ENCODE results near the gene LRRN1. TPM values are rescaled to one million over a fixed set of nuclear protein-coding genes. Genes with fewer than 3 reads are reported as not detected.

LRRN1 gene
- total RNA-seq, 2 donors from 2014 or later: 0.24 to 0.74 TPM

- no peak overlapping the region for H3K9ac ChIP-seq (ENCODE audit: low read depth in 2 of 2, low read length in 2 of 2)
- intact Hi-C loops (cut with DNase I): no loop called here
- H3K4me3 ChIP-seq: no peak overlapping the region
- TF ChIP-seq, protein P1, sequence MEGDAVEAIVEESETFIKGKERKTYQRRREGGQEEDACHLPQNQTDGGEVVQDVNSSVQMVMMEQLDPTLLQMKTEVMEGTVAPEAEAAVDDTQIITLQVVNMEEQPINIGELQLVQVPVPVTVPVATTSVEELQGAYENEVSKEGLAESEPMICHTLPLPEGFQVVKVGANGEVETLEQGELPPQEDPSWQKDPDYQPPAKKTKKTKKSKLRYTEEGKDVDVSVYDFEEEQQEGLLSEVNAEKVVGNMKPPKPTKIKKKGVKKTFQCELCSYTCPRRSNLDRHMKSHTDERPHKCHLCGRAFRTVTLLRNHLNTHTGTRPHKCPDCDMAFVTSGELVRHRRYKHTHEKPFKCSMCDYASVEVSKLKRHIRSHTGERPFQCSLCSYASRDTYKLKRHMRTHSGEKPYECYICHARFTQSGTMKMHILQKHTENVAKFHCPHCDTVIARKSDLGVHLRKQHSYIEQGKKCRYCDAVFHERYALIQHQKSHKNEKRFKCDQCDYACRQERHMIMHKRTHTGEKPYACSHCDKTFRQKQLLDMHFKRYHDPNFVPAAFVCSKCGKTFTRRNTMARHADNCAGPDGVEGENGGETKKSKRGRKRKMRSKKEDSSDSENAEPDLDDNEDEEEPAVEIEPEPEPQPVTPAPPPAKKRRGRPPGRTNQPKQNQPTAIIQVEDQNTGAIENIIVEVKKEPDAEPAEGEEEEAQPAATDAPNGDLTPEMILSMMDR (IDR thresholded peaks at IDR 0.05): no peak
- H3K9me3 ChIP-seq: no peaks in the 10 kb centered on the region
- no peaks in the 10 kb centered on the region for H3K36me3 ChIP-seq
- H3K4me1 ChIP-seq: no peaks in the 10 kb centered on the region
- no peaks in the 10 kb centered on the region for H3K27me3 ChIP-seq
- DNase-seq: no peak
- no peak overlapping the region for H3K27ac ChIP-seq
These were observed 94.4 kb downstream of the LRRN1 start for GRCh38 chr3:3893590-3893989.
